K562 (cell line): ENCODE data around the gene TNPO2. TPM values are rescaled to one million over a fixed set of nuclear protein-coding genes. Genes with fewer than 3 reads are reported as not detected.

ENCODE experiments used
- ATAC-seq: fragments of 200-7000 bp; cut with Tn5 transposase; 3 replicates; pipeline ENCODE4 v1.9.1; 2020; ENCODE audit warnings: moderate library complexity
- BruUV-seq: library from RNA; stranded (reverse); fragments of 400-500 nt; replicated peaks from 2 replicates; lab custom pipeline; 2021; lab: Mats Ljungman, UMichigan
- CTCF ChIA-PET: fragments of 300-600 bp; formaldehyde crosslinking; extraction: SDS; loops from one replicate; lab custom pipeline; 2021; ENCODE audit warnings: low intra/inter-chr PET ratio; lab: Yijun Ruan, JAX
- POLR2A ChIA-PET: fragments of 300-600, 350-650 bp; sonication (Branson Sonifier 250); formaldehyde crosslinking; extraction: SDS; loops from one replicate; lab custom pipeline; 2021; ENCODE audit warnings: antibody characterized with exemption, inconsistent platforms; lab: Yijun Ruan, JAX
- DNase-seq, 4 experiments: peaks; one replicate each; pipeline versions ENCODE4 v3.0.0 to v3.0.0-alpha.2; 2011 to 2018; ENCODE audit warnings: low spot score in 3 of 4, mixed read lengths in 3 of 4; ENCODE audit errors: extremely low read depth in 1 of 4
- FAIRE-seq: peaks from 2 replicates; lab custom pipeline; 2011; peaks lifted over from hg19 to GRCh38; lab: Jason Lieb, UNC
- H2AFZ ChIP-seq: 2 replicates; pipeline ENCODE4 v1.6.0; 2011; ENCODE audit warnings: low read depth, low read length, control low read depth, inconsistent platforms
- H3K27ac ChIP-seq: fragments of 200-600 bp; 3 replicates; pipeline ENCODE4 v1.8.0; 2011; ENCODE audit warnings: low read depth, mild to moderate bottlenecking, control low read depth, inconsistent platforms, low read length, moderate library complexity, mixed read lengths; ENCODE audit errors: extremely low read depth
- H3K27me3 ChIP-seq, 2 experiments: fragments of 300-600 bp in 1 of 2; 2 replicates in 1 of 2; 3 replicates in 1 of 2; pipeline versions ENCODE4 v1.6.0 to v1.8.0; 2011; ENCODE audit warnings: inconsistent platforms in 2 of 2, low read length in 2 of 2, mild to moderate bottlenecking in 1 of 2, mixed read lengths in 1 of 2, moderate library complexity in 1 of 2; ENCODE audit not compliant: control insufficient read depth in 2 of 2, insufficient read depth in 2 of 2
- H3K36me3 ChIP-seq: fragments of 300-600 bp; 3 replicates; pipeline ENCODE4 v1.8.0; 2011; ENCODE audit warnings: mild to moderate bottlenecking, low read length, inconsistent platforms; ENCODE audit not compliant: control insufficient read depth, insufficient read depth
- H3K4me1 ChIP-seq, 2 experiments: fragments of 200-600 bp in 1 of 2; replicated peaks in 1 of 2; 2 replicates in 1 of 2; 3 replicates in 1 of 2; pipeline versions ENCODE4 v1.5.1 to v1.8.0; 2011; ENCODE audit warnings: inconsistent platforms in 2 of 2, low read length in 2 of 2, mild to moderate bottlenecking in 1 of 2, mixed read lengths in 1 of 2, moderate library complexity in 1 of 2; ENCODE audit not compliant: control insufficient read depth in 2 of 2, insufficient read depth in 2 of 2
- H3K4me2 ChIP-seq: 2 replicates; pipeline ENCODE4 v1.6.1; 2011; ENCODE audit warnings: low read length, control low read depth, inconsistent platforms, mixed read lengths; ENCODE audit not compliant: insufficient read depth
- H3K4me3 ChIP-seq: fragments of 200-600 bp; sonication (generic), shearing (Covaris generic); 2 replicates; pipeline ENCODE4 v1.5.1; 2016; ENCODE audit warnings: control low read depth, inconsistent platforms
- H3K79me2 ChIP-seq: fragments of 200-600 bp; 3 replicates; pipeline ENCODE4 v1.8.0; 2011; ENCODE audit warnings: low read length, inconsistent platforms; ENCODE audit not compliant: control insufficient read depth, insufficient read depth
- H3K9ac ChIP-seq, 2 experiments: 2 replicates each; pipeline versions ENCODE4 v1.6.0 to v1.6.1; 2011; ENCODE audit warnings: low read depth in 2 of 2, low read length in 2 of 2, control low read depth in 1 of 2, inconsistent platforms in 1 of 2, mild to moderate bottlenecking in 1 of 2, mixed read lengths in 1 of 2; ENCODE audit not compliant: insufficient read depth in 1 of 2
- H3K9me1 ChIP-seq: one replicate; pipeline ENCODE4 v1.6.0; 2011; ENCODE audit warnings: inconsistent platforms, mild to moderate bottlenecking, low read length, moderate library complexity; ENCODE audit not compliant: control insufficient read depth, insufficient read depth
- H3K9me3 ChIP-seq: replicated peaks from 2 replicates; pipeline ENCODE4 v1.5.1; 2011; ENCODE audit warnings: low read depth, low read length, inconsistent platforms; ENCODE audit not compliant: control insufficient read depth, insufficient read depth
- H4K20me1 ChIP-seq: replicated peaks from 2 replicates; pipeline ENCODE4 v1.6.1; 2011; ENCODE audit warnings: low read length, inconsistent platforms, mixed read lengths; ENCODE audit not compliant: control insufficient read depth, insufficient read depth
- BCL6 ChIP-seq: fragments of 250-450 bp; sonication (Bioruptor Pico); IDR thresholded peaks from 2 replicates; pipeline ENCODE4 v1.4.0; 2020
- CBX3 ChIP-seq, 2 experiments: IDR thresholded peaks; 1 replicate in 1 of 2; 2 replicates in 1 of 2; pipeline ENCODE4 v1.6.1; 2012; ENCODE audit warnings: inconsistent platforms in 2 of 2, low read length in 2 of 2, borderline replicate concordance in 1 of 2, control low read depth in 1 of 2
- HDAC6 ChIP-seq: IDR thresholded peaks from 2 replicates; pipeline ENCODE4 v1.6.1; 2012; ENCODE audit warnings: low read depth, mild to moderate bottlenecking, control low read depth, inconsistent platforms, low read length, moderate library complexity
- KDM2B ChIP-seq: fragments of 250-450 bp; sonication (Bioruptor Pico); IDR thresholded peaks from 2 replicates; pipeline ENCODE4 v1.8.0; 2021; ENCODE audit warnings: mild to moderate bottlenecking, moderate library complexity
- MED1 ChIP-seq: sonication (generic); formaldehyde crosslinking; IDR thresholded peaks from 2 replicates; pipeline ENCODE4 v1.8.1; 2023; ENCODE audit warnings: missing genetic modification reagents, borderline replicate concordance
- POLR2A ChIP-seq: fragments of 450-650 bp; conservative IDR thresholded peaks from 2 replicates; pipeline ENCODE4 v1.6.1; 2016
- POLR2G ChIP-seq: fragments of 200-400 bp; formaldehyde crosslinking; IDR thresholded peaks from 2 replicates; pipeline ENCODE4 v1.6.1; 2017; ENCODE audit warnings: low read depth, mild to moderate bottlenecking, antibody characterized with exemption, low read length, moderate library complexity
- ZC3H4 ChIP-seq: sonication (generic); formaldehyde crosslinking; IDR thresholded peaks from 2 replicates; pipeline ENCODE4 v1.9.0; 2021; ENCODE audit warnings: missing genetic modification reagents, borderline replicate concordance
- ZNF143 ChIP-seq: sonication (generic); formaldehyde crosslinking; IDR thresholded peaks from 2 replicates; pipeline ENCODE4 v1.9.0; 2022; ENCODE audit warnings: mild to moderate bottlenecking, missing genetic modification reagents
- WGBS: fragments of 100-300 bp; shearing (Covaris generic); methylation state at CpG from one replicate; pipeline ENCODE4 v1.1.6; 2016; ENCODE audit warnings: low coverage, mixed read lengths; ENCODE audit not compliant: insufficient coverage; ENCODE audit errors: missing lambda C conversion rate; 5-methylcytosine and 5-hydroxymethylcytosine counted together
- in situ Hi-C: fragments of 300-500 bp; cut with MboI; formaldehyde crosslinking; loops from 4 replicates; pipeline ENCODE4 v1.15.0; 2018; ENCODE audit warnings: inconsistent platforms, mixed read lengths
- intact Hi-C: fragments of 100-400 bp; cut with micrococcal nuclease; formaldehyde crosslinking; loops from 2 replicates; pipeline ENCODE4 v1.14.2; 2022
- polyA plus RNA-seq, 8 experiments: library from polyadenylated mRNA; depleted of rRNA in 4 of 8; stranded (reverse) in 5 of 8; unstranded in 3 of 8; fragments of >200 nt; fragmentation: Nextera tagmentation in 2 of 8; fragmentation: Illumina TruSeq in 1 of 8; extraction: Ambion mirVana in 2 of 8; extraction: Trizol in 1 of 8; gene quantifications; 2 replicates each; pipeline versions ENCODE4 v1.2.1 to v1.2.3, GENCODE V29; 2011 to 2014; ENCODE audit warnings: inconsistent platforms in 1 of 8, missing spikeins in 1 of 8
- total RNA-seq, 7 experiments: library from RNA; depleted of rRNA in 6 of 7; stranded (reverse); fragments of >200 nt in 6 of 7; fragmentation: Illumina TruSeq in 2 of 7; extraction: Trizol in 2 of 7; gene quantifications; 2 replicates each; pipeline versions ENCODE4 v1.2.1 to v1.2.3, GENCODE V29; 2011 to 2021; ENCODE audit warnings: low replicate concordance in 1 of 7

TNPO2 gene
- total and polyA plus RNA-seq, 9 of the 15 experiments (the other 6 are each of a cell fraction or from before 2014, with no cell fraction given): 6.0 to 126 (median 53.8) TPM

DNA sequence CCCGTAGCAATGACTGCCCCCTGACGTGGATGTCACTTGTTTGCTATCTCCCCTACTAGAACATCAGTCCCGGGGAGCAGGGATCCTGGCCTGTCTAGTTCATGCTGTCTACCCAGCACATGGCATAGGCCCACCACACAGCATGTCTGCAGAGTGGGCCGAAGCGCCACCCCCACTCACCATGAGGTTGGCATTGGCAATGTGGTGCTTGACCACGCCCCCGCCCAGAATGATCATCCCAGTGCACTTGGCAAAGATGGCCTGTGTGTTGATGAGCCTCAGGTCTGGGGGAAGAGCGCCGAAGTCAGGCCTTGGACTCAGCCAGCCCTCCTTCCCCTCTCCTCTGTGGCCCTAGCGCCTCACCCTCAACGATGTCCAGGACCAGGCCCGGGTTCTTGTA lies 46.8 kb downstream of the TNPO2 start:
- H3K36me3 ChIP-seq: peaks cover 75% of the 10 kb centered on the region
- ChIA-PET CTCF (no interaction called here), POLR2A (interaction anchor here (0.5 to 1.6 kb wide), 3 partner anchors 9 to 123 kb away, joined by 4 to 5 read pairs (median 4); no protein-coding TSS in a partner anchor)
- H3K9ac ChIP-seq: peak overlapping the region in 1 of 2 experiments; percentile 53; a peak in 1 of 4 replicates
- no peaks in the 10 kb centered on the region for H3K9me3 ChIP-seq
- TF ChIP-seq MED1 (CRISPR knock-in tag): 0 out of 2 replicates have a peak, but pooled peaks have one; percentile 36
- no peak for TF ChIP-seq BCL6
- TF ChIP-seq POLR2A: peak; percentile 40; the same call in 1 of the 2 replicates
- 0 out of 2 replicates have a peak, but pooled peaks have one; percentile 42 for TF ChIP-seq ZC3H4 (CRISPR knock-in tag)
- TF ChIP-seq POLR2G: peak; percentile 55
- H3K4me1 ChIP-seq: peaks cover 0 to 25% of the 10 kb centered on the region in 2 experiments; a peak in 3 of 5 replicates
- H3K27ac ChIP-seq: no peak overlapping the region
- no peak for ATAC-seq
- BruUV-seq: no TSS peak
- no peak overlapping the region for H3K4me3 ChIP-seq
- H2AFZ ChIP-seq: no peak overlapping the region
- H3K4me2 ChIP-seq: no peak overlapping the region
- peaks cover 13% of the 10 kb centered on the region for H3K79me2 ChIP-seq
- WGBS: 97% methylated on average over 7 of the region's 12 CpGs
- no peaks in the 10 kb centered on the region for H3K27me3 ChIP-seq
- intact Hi-C loops (no loop called here), in situ Hi-C loops (loop anchor here (10.0 kb wide), 1 partner anchor 472 kb away; no protein-coding TSS in a partner anchor)
- FAIRE-seq: no peak
- DNase-seq: no peak
- no peaks in the 10 kb centered on the region; the same call in none of the 2 replicates for H4K20me1 ChIP-seq
- no peaks in the 10 kb centered on the region for H3K9me1 ChIP-seq

DNA sequence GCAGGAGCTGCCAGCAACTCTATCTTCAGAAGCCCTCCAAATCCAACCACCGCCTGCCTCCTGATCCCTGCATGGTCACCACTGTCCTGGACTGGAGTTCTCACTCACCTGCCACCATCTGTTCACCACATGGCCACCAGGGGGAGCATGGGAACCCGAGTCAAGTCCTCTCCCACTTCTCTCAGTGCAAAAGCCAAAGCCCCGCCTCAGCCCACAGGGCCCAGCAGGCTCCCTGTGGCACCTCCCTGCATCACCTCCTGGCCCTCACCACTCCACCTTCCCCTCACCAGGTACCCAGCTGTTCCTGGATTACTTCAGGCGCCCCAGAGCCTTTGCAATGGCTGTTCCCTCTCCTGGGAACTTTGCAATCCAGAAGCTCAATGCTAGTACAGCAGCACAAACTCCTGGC lies 47.3 kb downstream of the TNPO2 start:
- no TSS peak for BruUV-seq
- in situ Hi-C loops: loop anchor here (10.0 kb wide), 1 partner anchor 472 kb away; no protein-coding TSS in a partner anchor
- H3K36me3 ChIP-seq: peaks cover 78% of the 10 kb centered on the region
- TF ChIP-seq ZNF143 (no peak), HDAC6 (no peak), KDM2B (CRISPR knock-in tag) (no peak), CBX3 (IDR thresholded peaks at IDR 0.05; ENCODE audit: borderline replicate concordance in 1 of 2, low read length in 2 of 2) (no peak)

More for the DNA sequence above, 47.3 kb downstream of the TNPO2 start:
- H3K79me2 ChIP-seq: peaks cover 13% of the 10 kb centered on the region
- H4K20me1 ChIP-seq: no peaks in the 10 kb centered on the region; the same call in none of the 2 replicates
- H3K4me3 ChIP-seq: no peak overlapping the region
- H3K9ac ChIP-seq: 0 out of 4 replicates have a peak overlapping the region, but pooled peaks of 1 of the 2 experiments have one; percentile 53
- H2AFZ ChIP-seq: no peak overlapping the region
- H3K27me3 ChIP-seq: no peaks in the 10 kb centered on the region
- H3K4me2 ChIP-seq: no peak overlapping the region
- no peaks in the 10 kb centered on the region for H3K9me3 ChIP-seq
- FAIRE-seq: peak; percentile 88
- no peaks in the 10 kb centered on the region for H3K9me1 ChIP-seq
- ATAC-seq: peak; percentile 82
- H3K4me1 ChIP-seq: peaks cover 0 to 22% of the 10 kb centered on the region in 2 experiments; a peak in 3 of 5 replicates
- intact Hi-C loops: no loop called here
- DNase-seq: peak; percentile 68 to 90 (median 76)
- 6% methylated on average over 4 of the region's 4 CpGs for WGBS
- CTCF ChIA-PET: interaction anchor here (0.7 kb wide), 1 partner anchor 171 kb away, joined by 3 read pairs; no protein-coding TSS in a partner anchor
- POLR2A ChIA-PET: interaction anchor here (0.5 to 1.6 kb wide), 3 partner anchors 10 to 122 kb away, joined by 4 to 5 read pairs (median 4); no protein-coding TSS in a partner anchor
- no peak overlapping the region for H3K27ac ChIP-seq
